GM23338 (cell line): ENCODE measurements around the gene HYAL2. TPM values are rescaled to one million over a fixed set of nuclear protein-coding genes. Genes with fewer than 3 reads are reported as not detected.
A peak's percentile ranks its signal among the peaks of the same experiment; 100 is the strongest.

Source experiments
- ATAC-seq: fragments of 200-7000 bp; cut with Tn5 transposase; 3 replicates; pipeline ENCODE4 v1.9.1; 2020
- DNase-seq: peaks from one replicate; pipeline ENCODE4 v3.0.0-alpha.2; 2015; ENCODE audit warnings: low spot score
- H2AFZ ChIP-seq: fragments of 200-600 bp; sonication (generic); 2 replicates; pipeline ENCODE4 v1.8.0; 2016; ENCODE audit warnings: antibody characterized with exemption, mild to moderate bottlenecking, moderate library complexity
- H3F3A ChIP-seq: fragments of 200-600 bp; sonication (generic); replicated peaks from 2 replicates; pipeline ENCODE4 v1.8.0; 2017; ENCODE audit warnings: antibody characterized with exemption, mixed run types, low read depth
- H3K27ac ChIP-seq: fragments of 200-600 bp; sonication (generic); 2 replicates; pipeline ENCODE4 v1.6.1; 2016; ENCODE audit warnings: low read depth
- H3K27me3 ChIP-seq: fragments of 200-600 bp; sonication (generic); 2 replicates; pipeline ENCODE4 v1.8.0; 2016; ENCODE audit warnings: mild to moderate bottlenecking, mixed run types, moderate library complexity; ENCODE audit not compliant: insufficient read depth
- H3K36me3 ChIP-seq: fragments of 200-600 bp; sonication (generic); 2 replicates; pipeline ENCODE4 v1.8.0; 2016; ENCODE audit warnings: mild to moderate bottlenecking; ENCODE audit not compliant: insufficient read depth
- H3K4me1 ChIP-seq: fragments of 200-600 bp; sonication (generic); 2 replicates; pipeline ENCODE4 v1.8.0; 2016; ENCODE audit warnings: mild to moderate bottlenecking, moderate library complexity; ENCODE audit not compliant: insufficient read depth
- H3K4me2 ChIP-seq: fragments of 200-600 bp; sonication (generic); 2 replicates; pipeline ENCODE4 v1.7.1; 2017; ENCODE audit warnings: mixed run types
- H3K4me3 ChIP-seq: fragments of 200-600 bp; sonication (generic); 2 replicates; pipeline ENCODE4 v1.6.1; 2016; ENCODE audit warnings: mixed run types
- H3K79me2 ChIP-seq: fragments of 200-600 bp; sonication (generic); replicated peaks from 2 replicates; pipeline ENCODE4 v1.8.0; 2017; ENCODE audit warnings: mild to moderate bottlenecking; ENCODE audit not compliant: insufficient read depth
- H3K9me2 ChIP-seq: fragments of 200-600 bp; sonication (generic); 2 replicates; pipeline ENCODE4 v1.8.0; 2017; ENCODE audit not compliant: insufficient read depth
- H4K20me1 ChIP-seq: fragments of 200-600 bp; sonication (generic); replicated peaks from 2 replicates; pipeline ENCODE4 v1.8.0; 2017; ENCODE audit warnings: mild to moderate bottlenecking; ENCODE audit not compliant: insufficient read depth
- H3K27ac Mint-ChIP-seq: 2 replicates; pipeline ENCODE4 v1.8.0; 2020; ENCODE audit warnings: inconsistent platforms, mild to moderate bottlenecking, moderate library complexity, mixed read lengths
- H3K27me3 Mint-ChIP-seq: 3 replicates; pipeline ENCODE4 v1.8.0; 2022; ENCODE audit warnings: low read depth, mild to moderate bottlenecking, moderate library complexity, mixed read lengths, inconsistent platforms; ENCODE audit not compliant: insufficient read depth, poor library complexity
- H3K36me3 Mint-ChIP-seq: 3 replicates; pipeline ENCODE4 v1.8.0; 2021; ENCODE audit warnings: low read depth, mild to moderate bottlenecking, inconsistent platforms, moderate library complexity, mixed read lengths
- H3K4me1 Mint-ChIP-seq: 3 replicates; pipeline ENCODE4 v1.8.0; 2020; ENCODE audit warnings: mild to moderate bottlenecking, inconsistent platforms, mixed read lengths
- H3K4me3 Mint-ChIP-seq: 3 replicates; pipeline ENCODE4 v1.8.0; 2021; ENCODE audit warnings: moderate library complexity, mild to moderate bottlenecking, inconsistent platforms, mixed read lengths
- H3K9me3 Mint-ChIP-seq: 3 replicates; pipeline ENCODE4 v1.8.0; 2020; ENCODE audit warnings: moderate library complexity, mild to moderate bottlenecking, inconsistent platforms, mixed read lengths
- EZH2 ChIP-seq: fragments of 200-600 bp; sonication (generic); IDR thresholded peaks from one replicate; pipeline ENCODE4 v1.8.0; 2017; ENCODE audit warnings: antibody characterized with exemption, mild to moderate bottlenecking, low read depth; ENCODE audit not compliant: unreplicated experiment
- STAT1 ChIP-seq: IDR thresholded peaks from one replicate; pipeline ENCODE4 v1.6.1; 2016; ENCODE audit warnings: antibody characterized with exemption; ENCODE audit not compliant: unreplicated experiment
- ZNF331 ChIP-seq: fragments of 250-450 bp; sonication (Bioruptor Pico); IDR thresholded peaks from 2 replicates; pipeline ENCODE4 v1.5.0; 2020; ENCODE audit warnings: low read depth, mild to moderate bottlenecking, moderate library complexity
- polyA plus RNA-seq: library from polyadenylated mRNA; unstranded; fragments of >200 nt; fragmentation: Nextera tagmentation; extraction: Ambion mirVana; gene quantifications from 2 replicates; pipeline ENCODE4 v1.2.1, GENCODE V29; 2016
- total RNA-seq: library from RNA; depleted of rRNA; stranded (reverse); fragments of >200 nt; shearing (Covaris generic); gene quantifications from 2 replicates; pipeline ENCODE4 v1.2.3, GENCODE V29; 2014
- TF ChIP-seq, protein P1 (sequence below): fragments of 250-450 bp; sonication (Bioruptor Pico); IDR thresholded peaks from 2 replicates; pipeline ENCODE4 v1.5.0; 2020; ENCODE audit warnings: mild to moderate bottlenecking, moderate library complexity
- TF ChIP-seq, protein P2 (sequence below): IDR thresholded peaks from one replicate; pipeline ENCODE4 v1.6.1; 2018; ENCODE audit warnings: antibody characterized with exemption; ENCODE audit not compliant: unreplicated experiment

The HYAL2 gene
- total and polyA plus RNA-seq, 2 experiments from 2014 or later, result 28.9 to 74.3 TPM

GRCh38 chr3:50320853-50321335 is 1.7 kb downstream of the HYAL2 start:
- Histone ChIP-seq H3K4me3 (peak overlapping the region; percentile 97), H4K20me1 (peaks cover 5% of the 10 kb centered on the region; the same call in 1 of the 2 replicates), H3F3A (peaks cover 20% of the 10 kb centered on the region; the same call in 1 of the 2 replicates), H3K4me2 (peak overlapping the region; percentile 99), H3K27me3 (no peaks in the 10 kb centered on the region), H3K79me2 (peaks cover 26% of the 10 kb centered on the region), H2AFZ (no peak overlapping the region), H3K9me2 (no peaks in the 10 kb centered on the region), H3K4me1 (peaks cover 15% of the 10 kb centered on the region), H3K36me3 (peaks cover 8% of the 10 kb centered on the region), H3K27ac (peak overlapping the region; percentile 100)
- Mint-ChIP-seq H3K4me1 (peaks cover 43% of the 10 kb centered on the region), H3K9me3 (no peaks in the 10 kb centered on the region), H3K27me3 (peaks cover 11% of the 10 kb centered on the region), H3K4me3 (peak overlapping the region; percentile 86), H3K36me3 (peaks cover 51% of the 10 kb centered on the region), H3K27ac (peak overlapping the region; percentile 82; the same call in 1 of the 2 replicates)
- ATAC-seq (peak; percentile 41), DNase-seq (peak; percentile 91)
- no peak for TF ChIP-seq STAT1
- TF ChIP-seq EZH2, result no peak
- no peak for TF ChIP-seq ZNF331
- TF ChIP-seq, protein P1, sequence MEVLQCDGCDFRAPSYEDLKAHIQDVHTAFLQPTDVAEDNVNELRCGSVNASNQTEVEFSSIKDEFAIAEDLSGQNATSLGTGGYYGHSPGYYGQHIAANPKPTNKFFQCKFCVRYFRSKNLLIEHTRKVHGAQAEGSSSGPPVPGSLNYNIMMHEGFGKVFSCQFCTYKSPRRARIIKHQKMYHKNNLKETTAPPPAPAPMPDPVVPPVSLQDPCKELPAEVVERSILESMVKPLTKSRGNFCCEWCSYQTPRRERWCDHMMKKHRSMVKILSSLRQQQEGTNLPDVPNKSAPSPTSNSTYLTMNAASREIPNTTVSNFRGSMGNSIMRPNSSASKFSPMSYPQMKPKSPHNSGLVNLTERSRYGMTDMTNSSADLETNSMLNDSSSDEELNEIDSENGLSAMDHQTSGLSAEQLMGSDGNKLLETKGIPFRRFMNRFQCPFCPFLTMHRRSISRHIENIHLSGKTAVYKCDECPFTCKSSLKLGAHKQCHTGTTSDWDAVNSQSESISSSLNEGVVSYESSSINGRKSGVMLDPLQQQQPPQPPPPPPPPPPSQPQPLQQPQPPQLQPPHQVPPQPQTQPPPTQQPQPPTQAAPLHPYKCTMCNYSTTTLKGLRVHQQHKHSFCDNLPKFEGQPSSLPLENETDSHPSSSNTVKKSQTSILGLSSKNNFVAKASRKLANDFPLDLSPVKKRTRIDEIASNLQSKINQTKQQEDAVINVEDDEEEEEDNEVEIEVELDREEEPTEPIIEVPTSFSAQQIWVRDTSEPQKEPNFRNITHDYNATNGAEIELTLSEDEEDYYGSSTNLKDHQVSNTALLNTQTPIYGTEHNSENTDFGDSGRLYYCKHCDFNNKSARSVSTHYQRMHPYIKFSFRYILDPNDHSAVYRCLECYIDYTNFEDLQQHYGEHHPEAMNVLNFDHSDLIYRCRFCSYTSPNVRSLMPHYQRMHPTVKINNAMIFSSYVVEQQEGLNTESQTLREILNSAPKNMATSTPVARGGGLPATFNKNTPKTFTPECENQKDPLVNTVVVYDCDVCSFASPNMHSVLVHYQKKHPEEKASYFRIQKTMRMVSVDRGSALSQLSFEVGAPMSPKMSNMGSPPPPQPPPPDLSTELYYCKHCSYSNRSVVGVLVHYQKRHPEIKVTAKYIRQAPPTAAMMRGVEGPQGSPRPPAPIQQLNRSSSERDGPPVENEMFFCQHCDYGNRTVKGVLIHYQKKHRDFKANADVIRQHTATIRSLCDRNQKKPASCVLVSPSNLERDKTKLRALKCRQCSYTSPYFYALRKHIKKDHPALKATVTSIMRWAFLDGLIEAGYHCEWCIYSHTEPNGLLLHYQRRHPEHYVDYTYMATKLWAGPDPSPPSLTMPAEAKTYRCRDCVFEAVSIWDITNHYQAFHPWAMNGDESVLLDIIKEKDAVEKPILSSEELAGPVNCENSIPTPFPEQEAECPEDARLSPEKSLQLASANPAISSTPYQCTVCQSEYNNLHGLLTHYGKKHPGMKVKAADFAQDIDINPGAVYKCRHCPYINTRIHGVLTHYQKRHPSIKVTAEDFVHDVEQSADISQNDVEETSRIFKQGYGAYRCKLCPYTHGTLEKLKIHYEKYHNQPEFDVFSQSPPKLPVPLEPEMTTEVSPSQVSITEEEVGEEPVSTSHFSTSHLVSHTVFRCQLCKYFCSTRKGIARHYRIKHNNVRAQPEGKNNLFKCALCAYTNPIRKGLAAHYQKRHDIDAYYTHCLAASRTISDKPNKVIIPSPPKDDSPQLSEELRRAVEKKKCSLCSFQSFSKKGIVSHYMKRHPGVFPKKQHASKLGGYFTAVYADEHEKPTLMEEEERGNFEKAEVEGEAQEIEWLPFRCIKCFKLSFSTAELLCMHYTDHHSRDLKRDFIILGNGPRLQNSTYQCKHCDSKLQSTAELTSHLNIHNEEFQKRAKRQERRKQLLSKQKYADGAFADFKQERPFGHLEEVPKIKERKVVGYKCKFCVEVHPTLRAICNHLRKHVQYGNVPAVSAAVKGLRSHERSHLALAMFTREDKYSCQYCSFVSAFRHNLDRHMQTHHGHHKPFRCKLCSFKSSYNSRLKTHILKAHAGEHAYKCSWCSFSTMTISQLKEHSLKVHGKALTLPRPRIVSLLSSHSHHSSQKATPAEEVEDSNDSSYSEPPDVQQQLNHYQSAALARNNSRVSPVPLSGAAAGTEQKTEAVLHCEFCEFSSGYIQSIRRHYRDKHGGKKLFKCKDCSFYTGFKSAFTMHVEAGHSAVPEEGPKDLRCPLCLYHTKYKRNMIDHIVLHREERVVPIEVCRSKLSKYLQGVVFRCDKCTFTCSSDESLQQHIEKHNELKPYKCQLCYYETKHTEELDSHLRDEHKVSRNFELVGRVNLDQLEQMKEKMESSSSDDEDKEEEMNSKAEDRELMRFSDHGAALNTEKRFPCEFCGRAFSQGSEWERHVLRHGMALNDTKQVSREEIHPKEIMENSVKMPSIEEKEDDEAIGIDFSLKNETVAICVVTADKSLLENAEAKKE (CRISPR knock-in tag), result no peak
- TF ChIP-seq, protein P2, sequence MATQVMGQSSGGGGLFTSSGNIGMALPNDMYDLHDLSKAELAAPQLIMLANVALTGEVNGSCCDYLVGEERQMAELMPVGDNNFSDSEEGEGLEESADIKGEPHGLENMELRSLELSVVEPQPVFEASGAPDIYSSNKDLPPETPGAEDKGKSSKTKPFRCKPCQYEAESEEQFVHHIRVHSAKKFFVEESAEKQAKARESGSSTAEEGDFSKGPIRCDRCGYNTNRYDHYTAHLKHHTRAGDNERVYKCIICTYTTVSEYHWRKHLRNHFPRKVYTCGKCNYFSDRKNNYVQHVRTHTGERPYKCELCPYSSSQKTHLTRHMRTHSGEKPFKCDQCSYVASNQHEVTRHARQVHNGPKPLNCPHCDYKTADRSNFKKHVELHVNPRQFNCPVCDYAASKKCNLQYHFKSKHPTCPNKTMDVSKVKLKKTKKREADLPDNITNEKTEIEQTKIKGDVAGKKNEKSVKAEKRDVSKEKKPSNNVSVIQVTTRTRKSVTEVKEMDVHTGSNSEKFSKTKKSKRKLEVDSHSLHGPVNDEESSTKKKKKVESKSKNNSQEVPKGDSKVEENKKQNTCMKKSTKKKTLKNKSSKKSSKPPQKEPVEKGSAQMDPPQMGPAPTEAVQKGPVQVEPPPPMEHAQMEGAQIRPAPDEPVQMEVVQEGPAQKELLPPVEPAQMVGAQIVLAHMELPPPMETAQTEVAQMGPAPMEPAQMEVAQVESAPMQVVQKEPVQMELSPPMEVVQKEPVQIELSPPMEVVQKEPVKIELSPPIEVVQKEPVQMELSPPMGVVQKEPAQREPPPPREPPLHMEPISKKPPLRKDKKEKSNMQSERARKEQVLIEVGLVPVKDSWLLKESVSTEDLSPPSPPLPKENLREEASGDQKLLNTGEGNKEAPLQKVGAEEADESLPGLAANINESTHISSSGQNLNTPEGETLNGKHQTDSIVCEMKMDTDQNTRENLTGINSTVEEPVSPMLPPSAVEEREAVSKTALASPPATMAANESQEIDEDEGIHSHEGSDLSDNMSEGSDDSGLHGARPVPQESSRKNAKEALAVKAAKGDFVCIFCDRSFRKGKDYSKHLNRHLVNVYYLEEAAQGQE, result no peak
